Prostate gland (tissue), 2 donors: ENCODE results near the gene NRTN. TPM values are rescaled to one million over a fixed set of nuclear protein-coding genes. Genes with fewer than 3 reads are reported as not detected.

Experiments
- DNase-seq: peaks from one replicate; pipeline ENCODE4 v3.0.0-alpha.2; 2019; ENCODE audit warnings: low spot score
- H3K27ac ChIP-seq, 2 donors: fragments of 200-600 bp; sonication (generic); 2 replicates each; pipeline ENCODE4 v1.5.1; 2017 to 2019
- H3K27me3 ChIP-seq: fragments of 200-600 bp; sonication (generic); replicated peaks from 2 replicates; pipeline ENCODE4 v1.5.1; 2019; ENCODE audit not compliant: insufficient read depth
- H3K36me3 ChIP-seq, 2 donors: fragments of 200-600 bp; sonication (generic); 1 replicate in 1 of 2; 2 replicates in 1 of 2; pipeline versions ENCODE4 v1.5.1 to v1.8.1; 2017 to 2019
- H3K4me1 ChIP-seq: fragments of 200-600 bp; sonication (generic); replicated peaks from 2 replicates; pipeline ENCODE4 v1.5.1; 2019
- H3K4me3 ChIP-seq, 2 donors: fragments of 200-600 bp; sonication (generic); 2 replicates each; pipeline ENCODE4 v1.5.1; 2017 to 2019
- H3K9me3 ChIP-seq: fragments of 200-600 bp; sonication (generic); 2 replicates; pipeline ENCODE4 v1.5.1; 2017
- CTCF ChIP-seq, 4 experiments: fragments of 200-600 bp in 2 of 4; fragments of 450-650 bp in 2 of 4; sonication (generic) in 2 of 4; IDR thresholded peaks; 1 replicate in 3 of 4; 2 replicates in 1 of 4; pipeline ENCODE4 v1.5.1; 2016 to 2019; ENCODE audit warnings: antibody characterized with exemption in 4 of 4, mild to moderate bottlenecking in 2 of 4, moderate library complexity in 2 of 4
- POLR2A ChIP-seq: fragments of 450-650 bp; IDR thresholded peaks from one replicate; pipeline ENCODE4 v1.6.1; 2016; ENCODE audit warnings: antibody characterized with exemption, mild to moderate bottlenecking
- POLR2AphosphoS5 ChIP-seq: sonication (generic); formaldehyde crosslinking; IDR thresholded peaks from one replicate; pipeline ENCODE4 v1.6.1; 2017; ENCODE audit warnings: antibody characterized with exemption
- WGBS: methylation state at CpG from one replicate; pipeline ENCODE4 v1.1.5; 2018; 5-methylcytosine and 5-hydroxymethylcytosine counted together
- intact Hi-C: fragments of 100-400 bp; cut with DNase I; formaldehyde crosslinking; loops from one replicate; pipeline ENCODE4 v1.14.2; 2022
- total RNA-seq, 2 donors: library from RNA; depleted of rRNA; stranded (reverse); fragments of >200 nt; gene quantifications; one replicate each; pipeline ENCODE4 v1.1.0, GENCODE V29; 2016

NRTN gene
- total RNA-seq, 2 donors from 2014 or later: 9.7 to 12.9 TPM

GRCh38 chr19:5789886-5790558, 14.8 kb upstream of the NRTN start:
- Histone ChIP-seq H3K36me3 (peaks cover 10 to 45% of the 10 kb centered on the region in 2 donors), H3K4me1 (no peaks in the 10 kb centered on the region), H3K27me3 (no peaks in the 10 kb centered on the region), H3K9me3 (no peaks in the 10 kb centered on the region), H3K4me3 (peak overlapping the region; percentile 62 to 67), H3K27ac (peak overlapping the region; percentile 87 to 93)
- intact Hi-C loops: no loop called here
- WGBS: 50% methylated on average over 26 of the region's 26 CpGs
- DNase-seq: peak; percentile 26
- TF ChIP-seq CTCF (IDR thresholded peaks at IDR 0.05) (no peak), POLR2A (no peak), POLR2AphosphoS5 (no peak)

- Histone ChIP-seq H3K27ac (peak within 1 kb of the TSS; percentile 87 to 93), H3K9me3 (no peaks in the 10 kb centered on the region), H3K27me3 (no peaks in the 10 kb centered on the region), H3K4me3 (peak within 1 kb of the TSS; percentile 62 to 67), H3K4me1 (no peaks in the 10 kb centered on the region), H3K36me3 (peaks cover 10 to 39% of the 10 kb centered on the region in 2 donors)
- 12% methylated on average over 69 of the region's 72 CpGs for WGBS
- DNase-seq: peak; percentile 97
- intact Hi-C loops: no loop called here
- TF ChIP-seq POLR2A (no peak), POLR2AphosphoS5 (peak; percentile 94), CTCF (IDR thresholded peaks at IDR 0.05) (peak in 1 of 4 experiments; percentile 18)
Observed at GRCh38 chr19:5790559-5791520, 14.0 kb upstream of the NRTN start, which contains the start of gene DUS3L. Gene DUS3L (minus strand): TSS chr19:5791163. CDS start chr19:5791141, 22 bp downstream.

- TF ChIP-seq POLR2AphosphoS5: no peak
- no peak for TF ChIP-seq CTCF (IDR thresholded peaks at IDR 0.05)
- TF ChIP-seq POLR2A: no peak
- Histone ChIP-seq H3K4me1 (no peaks in the 10 kb centered on the region), H3K9me3 (no peaks in the 10 kb centered on the region), H3K4me3 (no peak overlapping the region), H3K27me3 (no peaks in the 10 kb centered on the region), H3K36me3 (peaks cover 6 to 25% of the 10 kb centered on the region in 2 donors), H3K27ac (no peak overlapping the region)
- WGBS: 94% methylated on average over 18 of the region's 18 CpGs
- no peak for DNase-seq
- intact Hi-C loops: no loop called here
Observed at GRCh38 chr19:5792224-5792623, 12.6 kb upstream of the NRTN start.

GRCh38 chr19:5793188-5793587, 11.7 kb upstream of the NRTN start:
- intact Hi-C loops: no loop called here
- Histone ChIP-seq H3K27me3 (no peaks in the 10 kb centered on the region), H3K4me3 (no peak overlapping the region), H3K36me3 (peaks cover 0 to 17% of the 10 kb centered on the region in 2 donors), H3K27ac (no peak overlapping the region), H3K4me1 (no peaks in the 10 kb centered on the region), H3K9me3 (no peaks in the 10 kb centered on the region)
- no peak for DNase-seq
- WGBS: 88% methylated on average over 3 of the region's 3 CpGs
- no peak for TF ChIP-seq POLR2A
- no peak for TF ChIP-seq CTCF (IDR thresholded peaks at IDR 0.05)
- no peak for TF ChIP-seq POLR2AphosphoS5
